ENCODE measurements around the gene SMPDL3A.

SMPDL3A gene

GRCh38 chr6:122806291-122806690, 17.2 kb downstream of the SMPDL3A start:
- DNase-seq, result no peak

GRCh38 chr6:122808121-122808885, 19.2 kb downstream of the SMPDL3A start:
- DNase-seq, result no peak

- DNase-seq, result no peak
These were observed 19.9 kb downstream of the SMPDL3A start for GRCh38 chr6:122809001-122809400.

- DNase-seq, result no peak
These were observed 20.6 kb downstream of the SMPDL3A start for GRCh38 chr6:122809691-122810090.

GRCh38 chr6:122810189-122810588, 21.1 kb downstream of the SMPDL3A start:
- no peak for DNase-seq

GRCh38 chr6:122817358-122817757, 28.3 kb downstream of the SMPDL3A start:
- DNase-seq, result no peak

- no peak for DNase-seq
These were observed 28.7 kb downstream of the SMPDL3A start for GRCh38 chr6:122817766-122818165.

- no peak for DNase-seq
These were observed 29.8 kb downstream of the SMPDL3A start for GRCh38 chr6:122818866-122819265.

GRCh38 chr6:122821095-122821494, 32.0 kb downstream of the SMPDL3A start:
- no peak for DNase-seq

- no peak for DNase-seq
These were observed 36.1 kb downstream of the SMPDL3A start for GRCh38 chr6:122825163-122825562.

- no peak for DNase-seq
These were observed 40.4 kb downstream of the SMPDL3A start for GRCh38 chr6:122829456-122829855.

- no peak for DNase-seq
These were observed 42.5 kb downstream of the SMPDL3A start for GRCh38 chr6:122831511-122831910.

- no peak for DNase-seq
These were observed 43.4 kb downstream of the SMPDL3A start for GRCh38 chr6:122832459-122832858.

- DNase-seq, result no peak
These were observed 44.0 kb downstream of the SMPDL3A start for GRCh38 chr6:122833021-122833491.

- no peak for DNase-seq
These were observed 49.2 kb downstream of the SMPDL3A start for GRCh38 chr6:122838060-122838780.

GRCh38 chr6:122839472-122839871, 50.4 kb downstream of the SMPDL3A start:
- DNase-seq, result peak; percentile 30

- DNase-seq, result no peak
These were observed 50.8 kb downstream of the SMPDL3A start for GRCh38 chr6:122839906-122840305.

GRCh38 chr6:122845464-122845863, 56.4 kb downstream of the SMPDL3A start:
- DNase-seq, result no peak

GRCh38 chr6:122845916-122846612, 57.0 kb downstream of the SMPDL3A start:
- DNase-seq, result no peak

- DNase-seq, result no peak
These were observed 64.4 kb downstream of the SMPDL3A start for GRCh38 chr6:122853259-122853995.
